HG03521 (cell line): ENCODE data around the gene MACROD2.

Source experiments
- ATAC-seq: cut with Tn5 transposase; IDR thresholded peaks from one replicate; pipeline ENCODE4 v1.9.1; 2021; ENCODE audit warnings: mild to moderate bottlenecking, moderate library complexity; ENCODE audit not compliant: unreplicated experiment

Gene MACROD2

GRCh38 chr20:14727485-14728150, 732.3 kb downstream of the MACROD2 start:
- no peak for ATAC-seq

- no peak for ATAC-seq
Measured at GRCh38 chr20:14729390-14729789, 734.1 kb downstream of the MACROD2 start.

GRCh38 chr20:14732343-14732742, 737.0 kb downstream of the MACROD2 start:
- no peak for ATAC-seq

GRCh38 chr20:14732996-14733395, 737.7 kb downstream of the MACROD2 start:
- no peak for ATAC-seq

- no peak for ATAC-seq
Measured at GRCh38 chr20:14740380-14740779, 745.1 kb downstream of the MACROD2 start.

- no peak for ATAC-seq
Measured at GRCh38 chr20:14741616-14742015, 746.3 kb downstream of the MACROD2 start.

- peak; percentile 61 for ATAC-seq
Measured at GRCh38 chr20:14744723-14745122, 749.4 kb downstream of the MACROD2 start.

GRCh38 chr20:14745830-14746229, 750.5 kb downstream of the MACROD2 start:
- no peak for ATAC-seq

GRCh38 chr20:14751191-14751590, 755.9 kb downstream of the MACROD2 start:
- ATAC-seq, result no peak

- ATAC-seq, result no peak
Measured at GRCh38 chr20:14757728-14758127, 762.4 kb downstream of the MACROD2 start.

GRCh38 chr20:14758356-14758755, 763.0 kb downstream of the MACROD2 start:
- ATAC-seq, result no peak

GRCh38 chr20:14759979-14760378, 764.7 kb downstream of the MACROD2 start:
- ATAC-seq, result no peak

GRCh38 chr20:14761903-14762302, 766.6 kb downstream of the MACROD2 start:
- no peak for ATAC-seq

- ATAC-seq, result no peak
Measured at GRCh38 chr20:14764511-14765369, 769.4 kb downstream of the MACROD2 start.

- ATAC-seq, result no peak
Measured at GRCh38 chr20:14765370-14765701, 770.0 kb downstream of the MACROD2 start.

- ATAC-seq, result no peak
Measured at GRCh38 chr20:14773486-14773885, 778.2 kb downstream of the MACROD2 start.

- no peak for ATAC-seq
Measured at GRCh38 chr20:14775778-14776177, 780.5 kb downstream of the MACROD2 start.

- ATAC-seq, result no peak
Measured at GRCh38 chr20:14777591-14777990, 782.3 kb downstream of the MACROD2 start.

- ATAC-seq, result no peak
Measured at GRCh38 chr20:14778096-14778495, 782.8 kb downstream of the MACROD2 start.

- ATAC-seq, result no peak
Measured at GRCh38 chr20:14778875-14779274, 783.6 kb downstream of the MACROD2 start.

GRCh38 chr20:14780508-14780907, 785.2 kb downstream of the MACROD2 start:
- no peak for ATAC-seq

GRCh38 chr20:14782731-14783130, 787.4 kb downstream of the MACROD2 start:
- no peak for ATAC-seq
